CD4-positive, alpha-beta T cell (primary cell): ENCODE results near the gene B3GNT9. TPM values are rescaled to one million over a fixed set of nuclear protein-coding genes. Genes with fewer than 3 reads are reported as not detected.
A peak's percentile ranks its signal among the peaks of the same experiment; 100 is the strongest.

Experiments used
- ATAC-seq: fragments of 200-7000 bp; cut with Tn5 transposase; one replicate; pipeline ENCODE4 v1.10.0; 2022; ENCODE audit warnings: mild to moderate bottlenecking; ENCODE audit not compliant: poor library complexity
- CTCF ChIA-PET: fragments of 350-600 bp; sonication (Branson Sonifier 250); formaldehyde crosslinking; loops from one replicate; lab custom pipeline; 2021; ENCODE audit warnings: antibody characterized with exemption, inconsistent platforms; lab: Charles Lee
- POLR2A ChIA-PET: fragments of 350-600 bp; sonication (Branson Sonifier 250); formaldehyde crosslinking; loops from one replicate; lab custom pipeline; 2021; ENCODE audit warnings: antibody characterized with exemption, inconsistent platforms; lab: Charles Lee
- DNase-seq, 14 experiments: peaks; one replicate each; pipeline ENCODE4 v3.0.0-alpha.2; 2013 to 2020; ENCODE audit warnings: mixed read lengths in 2 of 14
- H3K27ac ChIP-seq, 2 donors: one replicate each; pipeline versions ENCODE4 v1.5.1 to v1.7.0; 2013; ENCODE audit warnings: low read length in 2 of 2, low read depth in 1 of 2, mild to moderate bottlenecking in 1 of 2
- H3K27me3 ChIP-seq, 2 experiments: 1 replicate in 1 of 2; 2 replicates in 1 of 2; pipeline versions ENCODE4 v1.6.1 to v1.7.0; 2013; ENCODE audit warnings: low read length in 2 of 2, control low read depth in 1 of 2, mild to moderate bottlenecking in 1 of 2, moderate library complexity in 1 of 2; ENCODE audit not compliant: insufficient read depth in 2 of 2, control insufficient read depth in 1 of 2
- H3K36me3 ChIP-seq: one replicate; pipeline ENCODE4 v1.6.1; 2013; ENCODE audit warnings: low read length, control low read depth; ENCODE audit not compliant: insufficient read depth
- H3K4me1 ChIP-seq: one replicate; pipeline ENCODE4 v1.6.1; 2013; ENCODE audit warnings: low read length, control low read depth; ENCODE audit not compliant: insufficient read depth
- H3K4me3 ChIP-seq: one replicate; pipeline ENCODE4 v1.5.1; 2013; ENCODE audit warnings: mild to moderate bottlenecking, low read length, moderate library complexity
- H3K9me3 ChIP-seq, 2 experiments: 1 replicate in 1 of 2; 2 replicates in 1 of 2; pipeline versions ENCODE4 v1.6.1 to v1.7.0; 2013; ENCODE audit warnings: low read length in 2 of 2, mild to moderate bottlenecking in 2 of 2, control low read depth in 1 of 2, moderate library complexity in 1 of 2; ENCODE audit not compliant: control insufficient read depth in 1 of 2, insufficient read depth in 1 of 2
- H3K27ac Mint-ChIP-seq: one replicate; pipeline ENCODE4 v1.8.0; 2020; ENCODE audit warnings: mixed read lengths
- H3K27me3 Mint-ChIP-seq: one replicate; pipeline ENCODE4 v1.8.0; 2021; ENCODE audit warnings: mixed read lengths
- H3K36me3 Mint-ChIP-seq: one replicate; pipeline ENCODE4 v1.8.0; 2021; ENCODE audit warnings: low read depth, mixed read lengths
- H3K4me1 Mint-ChIP-seq: one replicate; pipeline ENCODE4 v1.8.0; 2021; ENCODE audit warnings: low read depth, mixed read lengths
- H3K4me3 Mint-ChIP-seq: one replicate; pipeline ENCODE4 v1.8.0; 2020; ENCODE audit warnings: mild to moderate bottlenecking, mixed read lengths
- H3K9me3 Mint-ChIP-seq: one replicate; pipeline ENCODE4 v1.8.0; 2020; ENCODE audit warnings: mixed read lengths
- intact Hi-C, 2 experiments: fragments of 100-400 bp; cut with DNase I in 1 of 2; cut with micrococcal nuclease in 1 of 2; formaldehyde crosslinking; loops; one replicate each; pipeline versions ENCODE4 v1.15.1 to v1.9.0; 2023 to 2025; cut with DNase I, micrococcal nuclease
- total RNA-seq, 174 experiments: library from RNA in 2 of 174; stranded (reverse) in 2 of 174; gene quantifications; one replicate each; pipeline ENCODE4 v1.2.3 and lab custom pipeline; 2021 to 2026
- TF ChIP-seq, protein P1 (sequence below): fragments of 200-600 bp; IDR thresholded peaks from one replicate; pipeline ENCODE4 v1.8.0; 2022; ENCODE audit warnings: antibody characterized with exemption, mild to moderate bottlenecking

The B3GNT9 gene
- total RNA-seq, 2 experiments from 2014 or later: 2.0 to 2.5 TPM

DNA sequence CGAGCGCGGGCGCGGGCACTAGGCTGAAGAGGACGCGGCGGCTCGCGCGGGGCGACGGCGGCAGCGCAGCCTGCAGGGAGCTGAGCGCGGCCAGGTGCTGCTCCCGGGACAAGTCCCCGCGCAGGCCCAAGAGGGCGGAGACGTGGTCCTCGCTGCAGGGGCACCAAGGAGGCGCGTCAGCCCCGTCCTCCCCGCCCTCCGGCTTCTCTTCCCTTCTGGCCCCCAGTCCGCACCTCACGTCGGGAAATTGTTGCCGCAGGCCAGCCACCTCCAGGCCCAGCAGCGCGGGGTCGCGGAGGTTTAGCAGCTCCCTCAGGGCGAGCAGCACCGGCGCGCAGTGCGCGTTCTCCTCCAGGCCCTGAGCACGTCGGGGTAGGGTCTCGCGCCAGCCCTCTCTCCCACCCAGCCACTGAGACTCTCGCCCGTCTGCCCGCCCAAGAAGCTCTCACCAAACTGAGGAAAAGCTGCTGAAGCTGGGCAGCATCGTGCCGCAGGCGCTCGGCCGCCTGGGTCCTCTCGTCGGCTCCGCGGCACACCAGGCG is 33.7 kb upstream of the B3GNT9 start:
- Histone ChIP-seq H3K27me3 (peaks cover 0 to 3% of the 10 kb centered on the region in 2 experiments), H3K27ac (no peak overlapping the region), H3K9me3 (no peaks in the 10 kb centered on the region), H3K4me1 (peaks cover 26% of the 10 kb centered on the region), H3K36me3 (no peaks in the 10 kb centered on the region), H3K4me3 (peak overlapping the region; percentile 86)
- ATAC-seq (peak; percentile 2), DNase-seq (peak in 2 of 14 experiments; percentile 35 to 78)
- TF ChIP-seq, protein P1, sequence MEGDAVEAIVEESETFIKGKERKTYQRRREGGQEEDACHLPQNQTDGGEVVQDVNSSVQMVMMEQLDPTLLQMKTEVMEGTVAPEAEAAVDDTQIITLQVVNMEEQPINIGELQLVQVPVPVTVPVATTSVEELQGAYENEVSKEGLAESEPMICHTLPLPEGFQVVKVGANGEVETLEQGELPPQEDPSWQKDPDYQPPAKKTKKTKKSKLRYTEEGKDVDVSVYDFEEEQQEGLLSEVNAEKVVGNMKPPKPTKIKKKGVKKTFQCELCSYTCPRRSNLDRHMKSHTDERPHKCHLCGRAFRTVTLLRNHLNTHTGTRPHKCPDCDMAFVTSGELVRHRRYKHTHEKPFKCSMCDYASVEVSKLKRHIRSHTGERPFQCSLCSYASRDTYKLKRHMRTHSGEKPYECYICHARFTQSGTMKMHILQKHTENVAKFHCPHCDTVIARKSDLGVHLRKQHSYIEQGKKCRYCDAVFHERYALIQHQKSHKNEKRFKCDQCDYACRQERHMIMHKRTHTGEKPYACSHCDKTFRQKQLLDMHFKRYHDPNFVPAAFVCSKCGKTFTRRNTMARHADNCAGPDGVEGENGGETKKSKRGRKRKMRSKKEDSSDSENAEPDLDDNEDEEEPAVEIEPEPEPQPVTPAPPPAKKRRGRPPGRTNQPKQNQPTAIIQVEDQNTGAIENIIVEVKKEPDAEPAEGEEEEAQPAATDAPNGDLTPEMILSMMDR: no peak
- peak overlapping the region; percentile 94 for H3K4me3 Mint-ChIP-seq
- peaks cover 13% of the 10 kb centered on the region for H3K4me1 Mint-ChIP-seq
- no peaks in the 10 kb centered on the region for H3K9me3 Mint-ChIP-seq
- H3K36me3 Mint-ChIP-seq: no peaks in the 10 kb centered on the region
- H3K27ac Mint-ChIP-seq: peak overlapping the region; percentile 90
- intact Hi-C loops: loop anchor here (2.0 to 10.0 kb wide), 3 partner anchors 77 to 238 kb away; partner anchors contain the start of gene PHAF1 (in 1 of the 2)
- CTCF ChIA-PET: interaction anchor here (0.6 to 2.5 kb wide), 19 partner anchors 9 to 236 kb away, joined by 3 to 20 read pairs (median 5); partner anchors contain the start of genes B3GNT9, FBXL8, TMEM208 and TRADD
- H3K27me3 Mint-ChIP-seq: no peaks in the 10 kb centered on the region
- POLR2A ChIA-PET: interaction anchor here (0.6 to 5.2 kb wide), 10 partner anchors 8 to 313 kb away, joined by 3 to 51 read pairs (median 5); partner anchors contain the start of genes E2F4, FBXL8, TMEM208 and TRADD

DNA sequence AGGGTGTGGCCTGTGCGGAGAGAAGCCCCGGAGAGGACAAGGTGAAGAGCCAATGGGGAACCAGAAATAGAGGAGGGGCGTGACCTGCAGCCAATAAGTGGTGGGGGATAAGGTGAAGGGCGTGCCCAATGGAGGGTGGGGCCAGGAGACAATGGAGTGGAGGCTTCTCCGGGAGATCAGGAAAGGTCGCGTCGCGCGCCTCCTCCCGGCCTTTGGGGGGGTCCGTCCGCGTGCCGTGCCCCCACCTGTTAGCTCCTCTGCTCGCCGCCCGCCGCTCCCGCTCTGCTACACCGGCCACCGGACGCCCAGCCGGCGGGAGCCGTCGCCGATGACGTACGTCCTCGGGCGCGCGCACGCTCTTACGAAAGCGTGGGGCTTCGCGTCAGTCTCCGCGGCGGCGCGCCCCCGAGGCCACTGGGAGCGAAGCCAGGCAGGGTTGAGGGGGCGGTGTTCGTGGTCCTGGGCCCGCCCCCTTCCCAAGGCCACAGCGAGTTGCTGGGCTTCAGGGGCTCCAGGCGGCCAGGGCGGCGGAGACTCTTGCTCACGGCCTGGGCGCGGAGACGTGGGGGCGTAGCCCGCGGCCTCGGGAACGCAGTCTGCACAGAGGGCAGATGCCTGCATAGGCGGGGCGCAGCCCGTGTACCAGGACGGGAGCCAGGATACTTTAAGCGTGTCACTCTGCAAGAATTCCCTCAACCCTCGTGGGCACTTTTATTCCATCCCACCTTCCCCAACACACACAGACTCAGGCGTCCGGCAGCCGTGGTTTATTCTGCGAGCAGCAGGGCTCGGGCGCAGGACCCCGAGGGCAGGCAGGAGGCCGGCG is 33.0 kb upstream of the B3GNT9 start, which contains the start of gene MATCAP1:
MATCAP1 (minus strand) TSS at position 337 of the 826 bp plus-strand sequence. CDS start 3,353 bp downstream, outside the sequence.
- Histone ChIP-seq H3K4me1 (peaks cover 26% of the 10 kb centered on the region), H3K27ac (peak within 1 kb of the TSS; percentile 87 to 89), H3K4me3 (peak within 1 kb of the TSS; percentile 86), H3K36me3 (no peaks in the 10 kb centered on the region), H3K9me3 (no peaks in the 10 kb centered on the region), H3K27me3 (peaks cover 0 to 6% of the 10 kb centered on the region in 2 experiments)
- peaks cover 15% of the 10 kb centered on the region for H3K4me1 Mint-ChIP-seq
- POLR2A ChIA-PET: interaction anchor here (0.6 to 5.2 kb wide), 8 partner anchors 9 to 249 kb away, joined by 3 to 51 read pairs (median 6); partner anchors contain the start of genes CIAO2B, E2F4, FBXL8 and TMEM208
- CTCF ChIA-PET: interaction anchor here (1.0 to 2.5 kb wide), 5 partner anchors 24 to 230 kb away, joined by 3 to 16 read pairs (median 5); partner anchors contain the start of genes FBXL8 and TRADD
- H3K4me3 Mint-ChIP-seq: peak within 1 kb of the TSS; percentile 94
- peak; percentile 83 to 98 (median 89) for DNase-seq
- H3K36me3 Mint-ChIP-seq: no peaks in the 10 kb centered on the region
- ATAC-seq: peak; percentile 94
- TF ChIP-seq, protein P1: no peak
- H3K27me3 Mint-ChIP-seq: peaks cover 3% of the 10 kb centered on the region
- intact Hi-C loops: loop anchor here (2.0 to 10.0 kb wide), 5 partner anchors 21 to 237 kb away; partner anchors contain the start of gene PHAF1 (in 1 of the 2)
- H3K27ac Mint-ChIP-seq: peak within 1 kb of the TSS; percentile 90
- no peaks in the 10 kb centered on the region for H3K9me3 Mint-ChIP-seq

DNA sequence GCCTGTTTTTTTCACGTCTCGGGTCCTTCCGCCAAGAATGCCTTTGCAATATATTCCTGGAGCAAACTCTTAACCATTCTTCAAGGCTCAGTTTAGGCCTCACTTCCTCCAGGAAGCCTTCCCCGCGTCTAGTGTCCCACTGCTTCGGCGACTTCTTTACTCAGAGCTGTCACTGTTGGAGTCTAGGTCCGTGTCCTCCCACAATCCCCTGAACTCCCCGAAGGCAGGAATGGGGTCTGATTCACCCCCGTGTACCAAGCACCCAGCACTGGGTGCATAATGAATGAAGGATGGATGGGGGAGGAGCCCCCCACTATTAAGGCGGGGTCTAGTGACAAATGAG is 32.5 kb upstream of the B3GNT9 start:
- Histone ChIP-seq H3K36me3 (no peaks in the 10 kb centered on the region), H3K27me3 (peaks cover 0 to 6% of the 10 kb centered on the region in 2 experiments), H3K4me1 (peaks cover 32% of the 10 kb centered on the region), H3K27ac (peak overlapping the region; percentile 87 to 89), H3K4me3 (peak overlapping the region; percentile 86), H3K9me3 (no peaks in the 10 kb centered on the region)
- H3K27ac Mint-ChIP-seq: no peak overlapping the region
- H3K4me3 Mint-ChIP-seq: no peak overlapping the region
- CTCF ChIA-PET: interaction anchor here (1.5 to 1.7 kb wide), 3 partner anchors 23 to 229 kb away, joined by 5 to 6 read pairs (median 5); partner anchors contain the start of genes FBXL8 and TRADD
- H3K36me3 Mint-ChIP-seq: no peaks in the 10 kb centered on the region
- H3K4me1 Mint-ChIP-seq: peaks cover 18% of the 10 kb centered on the region
- no peak for DNase-seq
- no peaks in the 10 kb centered on the region for H3K9me3 Mint-ChIP-seq
- TF ChIP-seq, protein P1: no peak
- peaks cover 7% of the 10 kb centered on the region for H3K27me3 Mint-ChIP-seq
- POLR2A ChIA-PET: interaction anchor here (0.8 to 5.2 kb wide), 5 partner anchors 9 to 165 kb away, joined by 3 to 51 read pairs (median 6); partner anchors contain the start of genes E2F4, FBXL8, TMEM208 and TRADD
- intact Hi-C loops: loop anchor here (2.0 to 10.0 kb wide), 4 partner anchors 20 to 168 kb away; partner anchors contain the start of gene PHAF1 (in 1 of the 2)
- no peak for ATAC-seq
